Osteoblast (primary cell): Measurements from ENCODE around the gene UST. TPM values are rescaled to one million over a fixed set of nuclear protein-coding genes. Genes with fewer than 3 reads are reported as not detected.

Experiments used
- DNase-seq: peaks from one replicate; pipeline ENCODE4 v3.0.0; 2011; ENCODE audit warnings: low spot score, mixed read lengths; ENCODE audit not compliant: insufficient read length; ENCODE audit errors: missing footprints
- H2AFZ ChIP-seq: 2 replicates; pipeline ENCODE4 v1.6.0; 2011; ENCODE audit warnings: mild to moderate bottlenecking, low read length
- H3K27ac ChIP-seq: 2 replicates; pipeline ENCODE4 v1.5.1; 2011; ENCODE audit warnings: mild to moderate bottlenecking, low read depth, low read length, moderate library complexity
- H3K27me3 ChIP-seq: 2 replicates; pipeline ENCODE4 v1.6.0; 2012; ENCODE audit warnings: mild to moderate bottlenecking, control low read depth, inconsistent platforms, low read length, moderate library complexity; ENCODE audit not compliant: insufficient read depth
- H3K36me3 ChIP-seq: 2 replicates; pipeline ENCODE4 v1.5.1; 2011; ENCODE audit warnings: mild to moderate bottlenecking, low read length, control low read depth, moderate library complexity; ENCODE audit not compliant: insufficient read depth
- H3K4me1 ChIP-seq: 2 replicates; pipeline ENCODE4 v1.5.1; 2011; ENCODE audit warnings: mild to moderate bottlenecking, low read length, control low read depth, moderate library complexity; ENCODE audit not compliant: insufficient read depth
- H3K4me2 ChIP-seq: 2 replicates; pipeline ENCODE4 v1.6.0; 2011; ENCODE audit warnings: mild to moderate bottlenecking, low read length; ENCODE audit not compliant: insufficient read depth
- H3K4me3 ChIP-seq: fragments of 200-600 bp; sonication (generic); 3 replicates; pipeline ENCODE4 v1.5.1; 2012; ENCODE audit warnings: mild to moderate bottlenecking, low read length, inconsistent platforms; ENCODE audit not compliant: insufficient read depth
- H3K79me2 ChIP-seq: 2 replicates; pipeline ENCODE4 v1.6.0; 2012; ENCODE audit warnings: mild to moderate bottlenecking, low read length, control low read depth, inconsistent platforms; ENCODE audit not compliant: insufficient read depth
- H3K9me3 ChIP-seq: 2 replicates; pipeline ENCODE4 v1.5.1; 2011; ENCODE audit warnings: low read depth, low read length, control low read depth
- H4K20me1 ChIP-seq: 2 replicates; pipeline ENCODE4 v1.6.0; 2012; ENCODE audit warnings: mild to moderate bottlenecking, low read length, control low read depth; ENCODE audit not compliant: insufficient read depth
- CTCF ChIP-seq: IDR thresholded peaks from 2 replicates; pipeline ENCODE4 v1.5.1; 2011; ENCODE audit warnings: mild to moderate bottlenecking, low read depth, low read length, moderate library complexity; ENCODE audit errors: extremely low read depth
- total RNA-seq: library from RNA; depleted of rRNA; stranded (reverse); fragments of >200 nt; gene quantifications from 2 replicates; pipeline ENCODE4 v1.2.3, GENCODE V29; 2012

The UST gene
- total RNA-seq, 1 donor, result 18.1 TPM

GRCh38 chr6:148819852-148820251 lies 73.0 kb downstream of the UST start:
- TF ChIP-seq CTCF, result no peak
- H3K27me3 ChIP-seq, result no peaks in the 10 kb centered on the region
- H3K27ac ChIP-seq, result no peak overlapping the region
- peaks cover 5% of the 10 kb centered on the region for H4K20me1 ChIP-seq
- DNase-seq, result no peak
- H3K79me2 ChIP-seq, result no peaks in the 10 kb centered on the region
- H3K4me3 ChIP-seq, result no peak overlapping the region
- no peak overlapping the region for H2AFZ ChIP-seq
- H3K9me3 ChIP-seq, result no peaks in the 10 kb centered on the region
- H3K4me2 ChIP-seq, result no peak overlapping the region
- H3K36me3 ChIP-seq, result no peaks in the 10 kb centered on the region
- H3K4me1 ChIP-seq, result no peaks in the 10 kb centered on the region

- Histone ChIP-seq H3K4me1 (peaks cover 7% of the 10 kb centered on the region), H3K4me2 (no peak overlapping the region), H3K36me3 (no peaks in the 10 kb centered on the region), H3K27me3 (no peaks in the 10 kb centered on the region), H3K4me3 (no peak overlapping the region), H3K79me2 (no peaks in the 10 kb centered on the region), H2AFZ (no peak overlapping the region), H4K20me1 (peaks cover 3% of the 10 kb centered on the region), H3K9me3 (no peaks in the 10 kb centered on the region), H3K27ac (no peak overlapping the region)
- DNase-seq, result no peak
- TF ChIP-seq CTCF, result no peak
Observed at GRCh38 chr6:148822819-148823218, 76.0 kb downstream of the UST start.

GRCh38 chr6:148824291-148824690 lies 77.5 kb downstream of the UST start:
- H2AFZ ChIP-seq, result no peak overlapping the region
- H3K4me2 ChIP-seq, result no peak overlapping the region
- H3K79me2 ChIP-seq, result no peaks in the 10 kb centered on the region
- H3K4me1 ChIP-seq, result peaks cover 7% of the 10 kb centered on the region
- H3K27me3 ChIP-seq, result no peaks in the 10 kb centered on the region
- DNase-seq, result no peak
- no peaks in the 10 kb centered on the region for H3K9me3 ChIP-seq
- TF ChIP-seq CTCF, result no peak
- H3K27ac ChIP-seq, result no peak overlapping the region
- peaks cover 3% of the 10 kb centered on the region for H4K20me1 ChIP-seq
- no peaks in the 10 kb centered on the region for H3K36me3 ChIP-seq
- H3K4me3 ChIP-seq, result no peak overlapping the region

- Histone ChIP-seq H3K27me3 (no peaks in the 10 kb centered on the region), H3K9me3 (no peaks in the 10 kb centered on the region), H4K20me1 (peaks cover 3% of the 10 kb centered on the region), H3K27ac (no peak overlapping the region), H3K4me1 (peaks cover 7% of the 10 kb centered on the region), H3K4me2 (no peak overlapping the region), H2AFZ (no peak overlapping the region), H3K79me2 (no peaks in the 10 kb centered on the region), H3K4me3 (no peak overlapping the region), H3K36me3 (no peaks in the 10 kb centered on the region)
- DNase-seq, result no peak
- TF ChIP-seq CTCF, result no peak
Observed at GRCh38 chr6:148824960-148825359, 78.1 kb downstream of the UST start.
